Measurements from ENCODE around the gene CPTP.
A peak's percentile ranks its signal among the peaks of the same experiment; 100 is the strongest.

The CPTP gene

DNA sequence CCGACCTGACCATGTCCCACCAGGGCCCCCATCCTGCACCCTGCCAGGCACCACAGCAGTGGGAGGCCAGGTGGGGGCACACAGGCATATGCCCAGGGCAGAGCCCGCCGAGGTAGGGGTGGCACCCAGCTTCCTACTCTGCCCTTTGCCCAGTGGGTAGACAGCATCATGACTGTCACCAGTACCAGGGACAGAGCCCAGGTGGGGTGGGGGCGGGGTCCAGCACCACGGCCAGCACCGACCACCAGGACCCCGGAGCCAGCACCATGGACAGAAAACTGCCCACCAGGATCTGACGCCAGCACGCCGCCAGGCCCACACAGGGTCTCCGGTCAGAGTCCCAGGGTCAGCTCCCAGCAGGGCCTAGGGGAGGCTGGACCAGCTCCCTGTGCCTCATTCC, 10.2 kb downstream of the CPTP start:
- DNase-seq (ENCODE audit: low read depth in 2 of 2), result no peak

- no peak for DNase-seq (ENCODE audit: low read depth in 2 of 2)
These were observed 10.7 kb downstream of the CPTP start for GRCh38 chr1:1335283-1335682.

GRCh38 chr1:1335792-1336248, 11.2 kb downstream of the CPTP start:
- DNase-seq (ENCODE audit: low read depth in 2 of 2), result no peak

GRCh38 chr1:1336446-1336845, 11.8 kb downstream of the CPTP start:
- no peak for DNase-seq (ENCODE audit: low read depth in 2 of 2)

- DNase-seq (ENCODE audit: low read depth in 2 of 2), result no peak
These were observed 12.6 kb downstream of the CPTP start for GRCh38 chr1:1336931-1337792.

GRCh38 chr1:1337793-1338147, 13.2 kb downstream of the CPTP start:
- DNase-seq (ENCODE audit: low read depth in 2 of 2), result peak in 1 of 2 donors; percentile 51

GRCh38 chr1:1338278-1338677, 13.7 kb downstream of the CPTP start:
- no peak for DNase-seq (ENCODE audit: low read depth in 2 of 2)

- DNase-seq (ENCODE audit: low read depth in 2 of 2), result no peak
These were observed 15.6 kb downstream of the CPTP start for GRCh38 chr1:1340185-1340584.

DNA sequence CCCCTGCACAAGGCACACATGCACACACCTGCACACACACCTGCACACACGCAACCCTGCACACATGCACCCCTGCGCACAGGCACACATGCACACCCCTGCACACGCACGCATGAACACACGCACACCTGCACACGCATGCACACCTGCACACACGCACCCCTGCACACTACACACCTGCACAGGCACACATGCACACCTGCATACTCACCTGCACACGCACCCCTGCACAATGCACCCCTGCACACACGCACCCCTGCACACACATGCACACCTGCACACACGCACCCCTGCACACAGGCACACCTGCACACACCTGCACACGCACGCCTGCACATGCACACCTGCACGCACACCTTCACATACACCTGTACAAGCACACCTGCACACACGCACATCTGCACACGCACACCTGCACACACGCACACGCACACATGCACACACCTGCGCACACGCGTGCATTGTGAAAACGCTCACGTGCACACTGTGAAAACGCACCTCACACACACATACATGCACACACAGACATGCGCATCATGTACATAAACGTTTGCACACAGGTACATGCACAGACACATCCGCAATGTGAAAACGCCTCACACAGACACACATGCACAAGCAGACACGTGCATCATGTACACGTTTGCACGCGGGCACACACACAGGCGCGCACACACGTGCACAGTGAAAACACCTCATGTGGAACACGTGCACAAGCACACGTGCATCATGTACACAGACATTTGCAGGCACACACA, 16.4 kb downstream of the CPTP start:
- no peak for DNase-seq (ENCODE audit: low read depth in 2 of 2)

DNA sequence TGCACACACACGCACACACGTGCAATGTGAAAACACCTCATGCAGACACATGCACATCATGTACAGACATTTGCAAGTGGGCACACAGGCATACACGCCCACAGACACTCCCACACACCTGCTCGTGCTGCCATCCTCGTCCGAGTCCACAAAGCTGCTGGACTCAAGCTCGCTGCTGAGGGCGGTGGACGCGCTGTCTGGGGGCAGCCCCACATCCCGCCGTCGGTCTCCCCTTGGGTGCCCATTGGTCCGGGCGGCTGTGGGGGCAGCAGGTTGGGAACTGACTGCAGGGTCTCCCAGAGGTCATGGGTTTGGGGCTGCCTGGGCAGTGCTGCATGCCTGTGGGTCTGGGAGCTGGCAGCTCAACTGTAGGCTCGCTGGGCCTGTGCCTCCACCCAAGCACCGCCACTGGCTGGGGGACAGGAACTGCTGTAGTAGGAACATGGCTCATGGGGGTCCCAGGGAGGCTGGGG, 17.0 kb downstream of the CPTP start:
- no peak for DNase-seq (ENCODE audit: low read depth in 2 of 2)

GRCh38 chr1:1342061-1342562, 17.5 kb downstream of the CPTP start:
- DNase-seq (ENCODE audit: low read depth in 2 of 2), result no peak

DNA sequence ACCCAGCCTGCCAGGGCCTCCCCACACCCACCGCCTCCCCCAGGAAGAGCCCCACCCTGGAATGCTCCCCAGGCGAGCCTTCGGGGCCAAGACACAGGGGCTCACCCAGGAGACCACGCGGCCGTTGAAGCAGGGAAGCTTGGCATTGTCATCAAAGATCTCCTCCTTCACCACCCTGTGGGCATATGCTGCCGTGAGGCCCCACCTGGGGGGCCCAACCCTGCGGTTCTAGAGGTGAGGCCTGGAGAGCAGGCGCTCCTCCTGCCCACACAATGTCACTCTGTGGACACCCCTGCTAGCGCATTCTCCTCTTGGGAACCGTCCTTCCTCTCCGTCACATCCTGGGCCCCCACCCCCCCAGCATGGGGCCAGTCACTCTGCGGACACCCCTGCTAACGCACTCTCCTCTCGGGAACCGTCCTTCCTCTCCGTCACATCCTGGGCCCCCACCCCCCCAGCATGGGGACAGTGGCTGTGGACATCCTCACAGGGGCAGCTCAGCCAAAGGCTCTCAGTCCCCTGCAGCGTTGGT, 18.0 kb downstream of the CPTP start:
- DNase-seq (ENCODE audit: low read depth in 2 of 2), result no peak

DNA sequence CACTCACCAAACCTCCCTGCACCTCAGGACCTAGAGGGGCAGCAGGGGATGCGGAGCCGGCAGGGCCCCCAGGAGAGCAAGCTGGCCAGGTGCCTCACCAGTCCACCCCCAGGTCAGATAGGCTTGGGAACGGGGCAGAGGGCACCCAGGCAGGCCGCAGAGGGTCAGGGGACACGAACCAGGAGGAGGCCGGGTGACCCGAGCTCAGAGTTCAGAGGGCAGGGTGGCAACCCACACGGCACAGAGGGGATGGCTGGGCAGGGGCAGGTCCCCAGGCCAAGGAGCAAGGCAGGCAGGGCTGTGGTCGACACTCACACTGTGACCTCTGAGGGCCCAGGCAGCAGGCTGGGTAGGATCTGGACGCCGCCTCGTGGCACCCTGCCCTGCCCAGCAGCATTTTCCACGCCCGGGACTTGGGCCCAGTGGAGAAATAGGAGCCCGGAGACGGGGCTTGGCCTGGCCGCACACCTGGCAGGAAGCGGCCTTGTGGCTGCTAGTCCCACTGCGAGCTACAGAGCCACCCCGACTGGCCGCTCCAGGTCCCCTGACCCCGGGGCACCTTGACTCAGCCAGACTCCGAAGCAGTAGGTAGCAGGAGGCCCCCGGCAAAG, 19.3 kb downstream of the CPTP start:
- no peak for DNase-seq (ENCODE audit: low read depth in 2 of 2)

GRCh38 chr1:1344655-1345361, 20.2 kb downstream of the CPTP start:
- peak in 1 of 2 donors; percentile 52 for DNase-seq (ENCODE audit: low read depth in 2 of 2)

DNA sequence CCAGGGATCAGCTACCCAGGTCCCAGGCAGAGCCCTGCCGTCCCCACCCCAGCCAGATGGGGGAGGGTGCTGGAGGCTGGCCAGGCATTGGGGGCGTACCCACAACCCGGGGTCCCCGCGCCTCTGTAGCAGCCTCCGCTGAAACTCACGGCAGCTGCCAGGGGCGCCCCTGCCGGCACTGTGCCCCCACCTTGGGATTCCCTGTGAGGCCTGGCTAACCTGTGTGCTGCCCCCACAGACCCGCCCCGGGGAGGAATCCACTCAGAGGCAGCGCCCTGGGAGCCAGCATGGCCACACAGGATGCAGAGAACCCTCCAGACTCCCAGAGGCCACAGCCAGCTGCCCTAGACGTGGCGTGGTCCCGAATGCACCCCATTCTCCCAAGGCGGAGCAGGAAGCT, 20.8 kb downstream of the CPTP start:
- DNase-seq (ENCODE audit: low read depth in 2 of 2), result no peak

GRCh38 chr1:1345860-1346500, 21.4 kb downstream of the CPTP start:
- DNase-seq (ENCODE audit: low read depth in 2 of 2), result no peak

GRCh38 chr1:1346501-1346890, 21.9 kb downstream of the CPTP start:
- no peak for DNase-seq (ENCODE audit: low read depth in 2 of 2)

- DNase-seq (ENCODE audit: low read depth in 2 of 2), result no peak
These were observed 22.5 kb downstream of the CPTP start for GRCh38 chr1:1347026-1347595.

DNA sequence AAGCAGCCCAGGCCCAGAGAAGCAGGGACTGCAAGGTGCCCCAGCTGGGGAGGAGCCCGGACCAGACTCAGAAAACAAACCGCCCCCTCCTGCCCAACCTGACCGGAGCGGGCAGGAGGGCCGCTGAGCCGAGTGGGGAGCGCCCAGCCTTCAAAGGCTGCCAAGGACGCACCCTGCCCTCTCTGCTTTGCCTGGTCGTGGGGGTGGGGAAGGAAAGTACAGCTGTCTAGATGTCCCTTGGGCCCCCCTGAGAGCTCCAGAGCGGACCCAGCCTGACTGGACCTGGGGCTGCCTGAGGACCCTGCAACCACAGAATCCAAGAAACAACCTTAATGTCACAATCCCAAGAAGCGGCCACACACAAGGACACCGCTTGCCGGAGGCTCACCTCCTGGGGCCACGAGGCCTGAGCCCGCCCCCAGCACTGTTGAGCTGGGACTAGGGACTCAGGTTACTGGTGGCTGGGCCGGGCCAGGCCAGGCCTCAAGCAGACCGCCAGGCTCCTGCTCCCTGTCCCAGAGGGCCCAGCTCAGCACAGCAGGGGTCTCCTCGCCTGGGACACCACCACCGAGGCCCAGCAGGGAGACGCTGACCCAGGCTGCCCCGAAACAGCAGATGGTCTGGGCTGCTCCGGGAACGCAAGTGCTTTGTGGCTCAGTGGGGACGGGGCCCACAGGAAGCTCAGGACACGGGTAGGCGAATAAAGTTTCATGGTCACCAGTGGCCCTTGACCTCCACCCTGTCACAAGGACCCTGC, 23.2 kb downstream of the CPTP start:
- no peak for DNase-seq (ENCODE audit: low read depth in 2 of 2)
